ENCODE results near the gene LAMB4. TPM values are rescaled to one million over a fixed set of nuclear protein-coding genes. Genes with fewer than 3 reads are reported as not detected.

LAMB4 gene
- total RNA-seq, 2 donors from 2014 or later, result 0.26 to 2.0 TPM

GRCh38 chr7:108093851-108094331, 36.3 kb downstream of the LAMB4 start:
- peak overlapping the region in 3 of 4 donors; percentile 63 to 67 (median 66) for H3K27ac ChIP-seq
- intact Hi-C loops (cut with DNase I), result no loop called here
- H3K27me3 ChIP-seq, result no peaks in the 10 kb centered on the region
- H3K36me3 ChIP-seq (replicated peaks in 1 of 2; ENCODE audit: insufficient read depth in 1 of 2, low read depth in 2 of 2), result no peaks in the 10 kb centered on the region
- no peaks in the 10 kb centered on the region for H3K9me3 ChIP-seq
- TF ChIP-seq POLR2A (IDR thresholded peaks at IDR 0.05) (no peak), CTCF (IDR thresholded peaks at IDR 0.05) (no peak)
- DNase-seq (no peak), ATAC-seq (no peak)
- H3K4me1 ChIP-seq, result peaks cover 25% of the 10 kb centered on the region
- WGBS, 2 donors, result 69 to 86% methylated on average over 4 of the region's 4 CpGs
- no peak overlapping the region for H3K4me3 ChIP-seq

- no peaks in the 10 kb centered on the region for H3K36me3 ChIP-seq (replicated peaks in 1 of 2; ENCODE audit: insufficient read depth in 1 of 2, low read depth in 2 of 2)
- 73 to 77% methylated on average over 4 of the region's 4 CpGs for WGBS, 2 donors
- no peak overlapping the region for H3K27ac ChIP-seq
- H3K9me3 ChIP-seq, result no peaks in the 10 kb centered on the region
- TF ChIP-seq POLR2A (IDR thresholded peaks at IDR 0.05) (no peak), CTCF (IDR thresholded peaks at IDR 0.05) (no peak)
- DNase-seq (no peak), ATAC-seq (no peak)
- peaks cover 25% of the 10 kb centered on the region for H3K4me1 ChIP-seq
- no peaks in the 10 kb centered on the region for H3K27me3 ChIP-seq
- no peak overlapping the region for H3K4me3 ChIP-seq
- intact Hi-C loops (cut with DNase I), result no loop called here
These were observed 36.8 kb downstream of the LAMB4 start for GRCh38 chr7:108093341-108093740.

GRCh38 chr7:108091461-108091831, 38.7 kb downstream of the LAMB4 start:
- Histone ChIP-seq H3K4me1 (peaks cover 25% of the 10 kb centered on the region), H3K36me3 (replicated peaks in 1 of 2; ENCODE audit: insufficient read depth in 1 of 2, low read depth in 2 of 2) (no peaks in the 10 kb centered on the region), H3K27ac (no peak overlapping the region), H3K4me3 (no peak overlapping the region), H3K9me3 (no peaks in the 10 kb centered on the region), H3K27me3 (no peaks in the 10 kb centered on the region)
- DNase-seq (no peak), ATAC-seq (no peak)
- intact Hi-C loops (cut with DNase I), result no loop called here
- TF ChIP-seq POLR2A (IDR thresholded peaks at IDR 0.05) (no peak), CTCF (IDR thresholded peaks at IDR 0.05) (no peak)
- WGBS, 2 donors, result 84 to 90% methylated on average over 7 of the region's 7 CpGs

GRCh38 chr7:108090791-108091460, 39.2 kb downstream of the LAMB4 start:
- Histone ChIP-seq H3K36me3 (replicated peaks in 1 of 2; ENCODE audit: insufficient read depth in 1 of 2, low read depth in 2 of 2) (no peaks in the 10 kb centered on the region), H3K4me1 (peaks cover 22% of the 10 kb centered on the region), H3K4me3 (no peak overlapping the region), H3K27me3 (no peaks in the 10 kb centered on the region), H3K27ac (no peak overlapping the region), H3K9me3 (no peaks in the 10 kb centered on the region)
- intact Hi-C loops (cut with DNase I), result no loop called here
- 80 to 84% methylated on average over 7 of the region's 7 CpGs for WGBS, 2 donors
- no peak for TF ChIP-seq CTCF (IDR thresholded peaks at IDR 0.05)
- no peak for TF ChIP-seq POLR2A (IDR thresholded peaks at IDR 0.05)
- ATAC-seq, result no peak
- no peak for DNase-seq

DNA sequence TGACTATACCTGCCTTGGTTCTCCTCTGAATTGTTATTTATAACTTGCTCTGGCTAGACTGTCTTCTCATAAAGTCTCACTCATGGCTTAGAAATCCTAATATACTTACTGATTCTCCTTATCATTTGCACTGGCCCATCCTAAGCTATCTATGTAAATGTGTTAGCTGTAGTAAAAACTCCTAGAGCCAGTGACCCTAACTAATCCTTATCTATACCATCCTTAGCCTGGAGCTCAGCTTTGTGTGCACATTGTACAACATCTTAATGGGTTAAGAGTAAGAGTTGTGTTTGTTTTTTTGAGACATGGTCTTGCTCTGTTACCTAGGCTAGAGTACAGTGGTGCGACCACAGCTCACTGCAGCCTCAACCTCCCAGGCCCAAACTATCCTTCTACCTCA, 40.8 kb downstream of the LAMB4 start:
- Histone ChIP-seq H3K4me1 (peaks cover 7% of the 10 kb centered on the region), H3K27ac (no peak overlapping the region), H3K36me3 (replicated peaks in 1 of 2; ENCODE audit: insufficient read depth in 1 of 2, low read depth in 2 of 2) (no peaks in the 10 kb centered on the region), H3K4me3 (no peak overlapping the region), H3K9me3 (no peaks in the 10 kb centered on the region), H3K27me3 (no peaks in the 10 kb centered on the region)
- DNase-seq (no peak), ATAC-seq (no peak)
- WGBS, 2 donors, result 90 to 100% methylated on average over 1 of the region's 1 CpG
- TF ChIP-seq POLR2A (IDR thresholded peaks at IDR 0.05) (no peak), CTCF (IDR thresholded peaks at IDR 0.05) (no peak)
- intact Hi-C loops (cut with DNase I), result no loop called here

Measured in body of pancreas (tissue), 4 donors.